Endothelial cell of umbilical vein (primary cell): ENCODE results near the gene TEX11. TPM values are rescaled to one million over a fixed set of nuclear protein-coding genes. Genes with fewer than 3 reads are reported as not detected.

Source experiments
- BruUV-seq: library from RNA; stranded (reverse); fragments of 400-500 nt; replicated peaks from 2 replicates; lab custom pipeline; 2021; lab: Mats Ljungman, UMichigan
- CTCF ChIA-PET: fragments of 300-600, 350-600 bp; sonication (Branson Sonifier 250); formaldehyde crosslinking; loops from one replicate; lab custom pipeline; 2021; ENCODE audit warnings: antibody characterized with exemption, inconsistent platforms; lab: Charles Lee
- POLR2A ChIA-PET: fragments of 300-600, 350-600 bp; sonication (Branson Sonifier 250); formaldehyde crosslinking; loops from one replicate; lab custom pipeline; 2021; ENCODE audit warnings: antibody characterized with exemption, inconsistent platforms; lab: Charles Lee
- DNase-seq: peaks from one replicate; pipeline ENCODE4 v3.0.0-alpha.2; 2011; ENCODE audit warnings: low read depth, low spot score
- FAIRE-seq: peaks from 2 replicates; lab custom pipeline; 2011; peaks lifted over from hg19 to GRCh38; lab: Jason Lieb, UNC
- H2AFZ ChIP-seq: 2 replicates; pipeline ENCODE4 v1.6.0; 2012; ENCODE audit warnings: low read depth, low read length, control low read depth, inconsistent platforms
- H3K27ac ChIP-seq: 2 replicates; pipeline ENCODE4 v1.5.1; 2011; ENCODE audit warnings: low read depth, mild to moderate bottlenecking, control low read depth, low read length, moderate library complexity; ENCODE audit not compliant: insufficient read depth
- H3K27me3 ChIP-seq, 2 experiments: 2 replicates each; pipeline versions ENCODE4 v1.6.0 to v1.6.1; 2011; ENCODE audit warnings: low read length in 2 of 2, mixed read lengths in 1 of 2; ENCODE audit not compliant: control insufficient read depth in 2 of 2, insufficient read depth in 2 of 2
- H3K36me3 ChIP-seq, 2 experiments: 2 replicates in 1 of 2; 3 replicates in 1 of 2; pipeline ENCODE4 v1.5.1; 2011; ENCODE audit warnings: low read length in 2 of 2, mild to moderate bottlenecking in 1 of 2, moderate library complexity in 1 of 2; ENCODE audit not compliant: control insufficient read depth in 2 of 2, insufficient read depth in 2 of 2; ENCODE audit errors: extremely low read depth in 1 of 2
- H3K4me1 ChIP-seq: 3 replicates; pipeline ENCODE4 v1.5.1; 2011; ENCODE audit warnings: mild to moderate bottlenecking, low read length; ENCODE audit not compliant: control insufficient read depth, insufficient read depth; ENCODE audit errors: extremely low read depth
- H3K4me2 ChIP-seq: 2 replicates; pipeline ENCODE4 v1.6.1; 2011; ENCODE audit warnings: low read length, control low read depth, mixed read lengths; ENCODE audit not compliant: insufficient read depth
- H3K4me3 ChIP-seq, 3 experiments: fragments of 200-600 bp in 1 of 3; sonication (generic), shearing (Covaris generic) in 1 of 3; replicated peaks in 1 of 3; 2 replicates each; pipeline ENCODE4 v1.5.1; 2011 to 2016; ENCODE audit warnings: control low read depth in 3 of 3, low read length in 3 of 3, mild to moderate bottlenecking in 2 of 3, inconsistent platforms in 1 of 3, low read depth in 1 of 3, moderate library complexity in 1 of 3; ENCODE audit not compliant: insufficient read depth in 1 of 3
- H3K79me2 ChIP-seq: 2 replicates; pipeline ENCODE4 v1.6.0; 2012; ENCODE audit warnings: low read length, inconsistent platforms; ENCODE audit not compliant: control insufficient read depth, insufficient read depth
- H3K9ac ChIP-seq: replicated peaks from 2 replicates; pipeline ENCODE3; 2011; ENCODE audit warnings: low read length, control low read depth; ENCODE audit not compliant: insufficient read depth; ENCODE audit errors: extremely low read depth
- H3K9me1 ChIP-seq: replicated peaks from 3 replicates; pipeline ENCODE4 v1.6.0; 2011; ENCODE audit warnings: mild to moderate bottlenecking, low read length; ENCODE audit not compliant: control insufficient read depth, insufficient read depth; ENCODE audit errors: extremely low read depth
- H3K9me3 ChIP-seq: replicated peaks from 2 replicates; pipeline ENCODE4 v1.5.1; 2012; ENCODE audit warnings: low read length, inconsistent platforms; ENCODE audit not compliant: control insufficient read depth, insufficient read depth
- H4K20me1 ChIP-seq: replicated peaks from 2 replicates; pipeline ENCODE3; 2011; ENCODE audit warnings: mild to moderate bottlenecking, low read length; ENCODE audit not compliant: control insufficient read depth, insufficient read depth; ENCODE audit errors: extremely low read depth
- FOS ChIP-seq: IDR thresholded peaks from 2 replicates; pipeline ENCODE4 v1.6.1; 2011; ENCODE audit warnings: mild to moderate bottlenecking, low read length, moderate library complexity, borderline replicate concordance; ENCODE audit not compliant: insufficient read depth
- GATA2 ChIP-seq: IDR thresholded peaks from 2 replicates; pipeline ENCODE4 v1.7.0; 2011; ENCODE audit warnings: low read depth, mild to moderate bottlenecking, moderate library complexity, mixed read lengths, low read length; ENCODE audit not compliant: insufficient read length, insufficient read depth
- MYC ChIP-seq: IDR thresholded peaks from one replicate; pipeline ENCODE4 v1.6.1; 2011; ENCODE audit warnings: mild to moderate bottlenecking, low read depth, low read length
- POLR2AphosphoS5 ChIP-seq: IDR thresholded peaks from 2 replicates; pipeline ENCODE4 v1.6.1; 2012; ENCODE audit warnings: low read depth, mild to moderate bottlenecking, control low read depth, low read length, moderate library complexity; ENCODE audit not compliant: insufficient read depth
- dilution Hi-C: fragments of 300-500 bp; cut with MboI; formaldehyde crosslinking; loops from one replicate; pipeline ENCODE4 v1.15.0; 2019; ENCODE audit warnings: low sequenced_read_pairs; ENCODE audit not compliant: extremely low pct_ligation_motif_present
- intact Hi-C: fragments of 100-400 bp; cut with micrococcal nuclease; formaldehyde crosslinking; loops from one replicate; pipeline ENCODE4 v1.10.0; 2022
- polyA plus RNA-seq, 4 experiments: library from polyadenylated mRNA; depleted of rRNA in 3 of 4; stranded (reverse) in 3 of 4; unstranded in 1 of 4; fragments of >200 nt; gene quantifications; 2 replicates each; pipeline versions ENCODE4 v1.2.1 to v1.2.3, GENCODE V29; 2011 to 2012; ENCODE audit warnings: missing spikeins in 1 of 4
- small RNA-seq: library from RNA; depleted of rRNA; stranded (forward); fragments of <200 nt; gene quantifications from one replicate; pipeline ENCODE3, GENCODE V24; 2012; ENCODE audit warnings: low replicate concordance, low read depth; ENCODE audit not compliant: insufficient read depth, insufficient read length
- total RNA-seq: library from RNA; stranded (reverse); gene quantifications from 2 replicates; pipeline ENCODE4 v1.2.3, GENCODE V29; 2021

TEX11 gene
- total and polyA plus RNA-seq, 2 donors (not counting 3 experiments of a cell fraction or from before 2014, with no cell fraction given), result not detected

GRCh38 chrX:70479247-70479921 is 429.1 kb downstream of the TEX11 start:
- H3K36me3 ChIP-seq, result no peaks in the 10 kb centered on the region
- no peak overlapping the region for H3K4me2 ChIP-seq
- ChIA-PET POLR2A (no interaction called here), CTCF (interaction anchor here (1.1 to 2.0 kb wide), 3 partner anchors 16 to 75 kb away, joined by 3 to 7 read pairs (median 5); no protein-coding TSS in a partner anchor)
- H2AFZ ChIP-seq, result peak overlapping the region; percentile 27
- dilution Hi-C loops, result no loop called here
- DNase-seq (peak; percentile 39), FAIRE-seq (no peak)
- intact Hi-C loops, result no loop called here
- no peak for TF ChIP-seq MYC
- TF ChIP-seq FOS, result peak; percentile 43
- TF ChIP-seq GATA2, result no peak
- TF ChIP-seq POLR2AphosphoS5, result no peak
- H3K79me2 ChIP-seq, result no peaks in the 10 kb centered on the region
- H4K20me1 ChIP-seq, result no peaks in the 10 kb centered on the region
- H3K27me3 ChIP-seq, result no peaks in the 10 kb centered on the region
- H3K9me3 ChIP-seq, result no peaks in the 10 kb centered on the region
- no TSS peak for BruUV-seq
- H3K9me1 ChIP-seq, result no peaks in the 10 kb centered on the region
- peak overlapping the region; percentile 47 for H3K27ac ChIP-seq
- peaks cover 40% of the 10 kb centered on the region for H3K4me1 ChIP-seq
- H3K4me3 ChIP-seq, result no peak overlapping the region
- H3K9ac ChIP-seq, result no peak overlapping the region

Small RNA genes lying within 50 kb of the gene (small RNA-seq; reads per million reads assigned to genes)
- gene SNORD3E, result not detected

Other genes starting within 250 kb of the TEX11 start
- gene SLC7A3, start 22.4 kb upstream of the TEX11 start, total RNA-seq, result not detected in 2 replicates
- not detected in 2 replicates for gene SLC7A3, start 22.4 kb upstream of the TEX11 start, polyA plus RNA-seq
- gene SNX12, start 159.6 kb upstream of the TEX11 start, total RNA-seq, result 85.5 and 90.6 TPM in 2 replicates
- gene SNX12, start 159.6 kb upstream of the TEX11 start, polyA plus RNA-seq, result 79.8 and 85.4 TPM in 2 replicates
- 10.6 and 11.0 TPM in 2 replicates for gene FOXO4, start 187.1 kb upstream of the TEX11 start, total RNA-seq
- 4.7 and 5.6 TPM in 2 replicates for gene FOXO4, start 187.1 kb upstream of the TEX11 start, polyA plus RNA-seq
- not detected in 2 replicates for gene CXorf65, start 198.0 kb upstream of the TEX11 start, total RNA-seq
- not detected in 2 replicates for gene CXorf65, start 198.0 kb upstream of the TEX11 start, polyA plus RNA-seq
- not detected in 2 replicates for gene IL2RG, start 202.9 kb upstream of the TEX11 start, total RNA-seq
- gene IL2RG, start 202.9 kb upstream of the TEX11 start, polyA plus RNA-seq, result 0.07 TPM in 1 of 2 replicates, not detected in the other
- gene MED12, start 209.9 kb upstream of the TEX11 start, total RNA-seq, result 61.4 and 65.3 TPM in 2 replicates
- 27.4 and 28.1 TPM in 2 replicates for gene MED12, start 209.9 kb upstream of the TEX11 start, polyA plus RNA-seq
- 0.40 and 0.85 TPM in 2 replicates for gene NLGN3, start 236.1 kb upstream of the TEX11 start, total RNA-seq
- gene NLGN3, start 236.1 kb upstream of the TEX11 start, polyA plus RNA-seq, result 0.37 and 0.40 TPM in 2 replicates